GM10266 (cell line): ENCODE results near the gene MYCL.
"Not testable (repeated sequence)": the region's sequence is repeated elsewhere in the genome, so short reads cannot be mapped to it uniquely, and the experiment has no call there.

ENCODE experiments used
- DNase-seq: peaks from one replicate; pipeline ENCODE4 v3.0.0; 2012; ENCODE audit errors: extremely low spot score
- TF ChIP-seq, protein P1 (sequence below): IDR thresholded peaks from 2 replicates; pipeline ENCODE4 v1.5.1; 2012; ENCODE audit warnings: mild to moderate bottlenecking, low read depth; ENCODE audit not compliant: control insufficient read depth, insufficient read depth; ENCODE audit errors: missing control alignments

MYCL gene

DNA sequence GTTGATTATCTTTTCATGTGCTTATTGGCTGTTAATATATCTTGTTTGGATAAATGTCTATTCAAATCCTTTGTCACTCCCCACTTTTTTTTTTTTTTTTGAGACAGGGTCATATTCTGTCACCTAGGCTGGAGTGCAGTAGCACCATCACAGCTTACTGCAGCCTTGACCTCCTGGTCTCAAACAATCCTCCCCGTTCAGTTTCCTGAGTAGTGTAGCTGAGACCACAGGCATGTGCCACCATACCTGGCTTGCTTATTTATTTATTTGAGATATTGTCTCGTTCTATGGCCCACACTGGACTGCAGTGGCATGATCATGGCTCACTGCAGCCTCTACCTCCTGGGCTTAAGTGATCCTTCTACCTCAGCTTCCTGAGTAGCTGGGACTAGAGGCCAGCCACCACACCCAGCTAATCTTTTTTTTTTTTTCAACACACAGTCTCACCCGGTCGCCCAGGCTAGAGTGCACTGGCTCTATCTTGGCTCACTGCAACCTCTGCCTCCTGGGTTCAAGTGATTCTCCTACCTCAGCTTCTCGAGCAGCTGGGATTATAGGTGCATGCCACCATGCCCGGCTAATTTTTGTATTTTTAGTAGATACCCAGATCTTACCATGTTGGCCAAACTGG lies 13.9 kb upstream of the MYCL start:
- no peak for DNase-seq
- TF ChIP-seq, protein P1, sequence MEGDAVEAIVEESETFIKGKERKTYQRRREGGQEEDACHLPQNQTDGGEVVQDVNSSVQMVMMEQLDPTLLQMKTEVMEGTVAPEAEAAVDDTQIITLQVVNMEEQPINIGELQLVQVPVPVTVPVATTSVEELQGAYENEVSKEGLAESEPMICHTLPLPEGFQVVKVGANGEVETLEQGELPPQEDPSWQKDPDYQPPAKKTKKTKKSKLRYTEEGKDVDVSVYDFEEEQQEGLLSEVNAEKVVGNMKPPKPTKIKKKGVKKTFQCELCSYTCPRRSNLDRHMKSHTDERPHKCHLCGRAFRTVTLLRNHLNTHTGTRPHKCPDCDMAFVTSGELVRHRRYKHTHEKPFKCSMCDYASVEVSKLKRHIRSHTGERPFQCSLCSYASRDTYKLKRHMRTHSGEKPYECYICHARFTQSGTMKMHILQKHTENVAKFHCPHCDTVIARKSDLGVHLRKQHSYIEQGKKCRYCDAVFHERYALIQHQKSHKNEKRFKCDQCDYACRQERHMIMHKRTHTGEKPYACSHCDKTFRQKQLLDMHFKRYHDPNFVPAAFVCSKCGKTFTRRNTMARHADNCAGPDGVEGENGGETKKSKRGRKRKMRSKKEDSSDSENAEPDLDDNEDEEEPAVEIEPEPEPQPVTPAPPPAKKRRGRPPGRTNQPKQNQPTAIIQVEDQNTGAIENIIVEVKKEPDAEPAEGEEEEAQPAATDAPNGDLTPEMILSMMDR, result no peak

DNA sequence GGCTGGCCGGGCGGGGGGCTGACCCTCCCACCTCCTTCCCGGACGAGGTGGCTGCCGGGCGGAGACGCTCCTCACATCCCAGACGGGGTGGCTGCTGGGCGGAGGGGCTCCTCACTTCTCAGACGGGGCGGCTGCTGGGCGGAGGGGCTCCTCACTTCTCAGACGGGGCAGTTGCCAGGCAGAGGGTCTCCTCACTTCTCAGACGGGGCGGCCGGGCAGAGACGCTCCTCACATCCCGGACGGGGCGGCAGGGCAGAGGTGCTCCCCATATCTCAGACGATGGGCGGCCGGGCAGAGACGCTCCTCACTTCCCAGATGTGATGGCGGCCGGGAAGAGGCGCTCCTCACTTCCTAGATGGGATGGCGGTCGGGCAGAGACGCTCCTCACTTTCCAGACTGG lies 11.4 kb upstream of the MYCL start:
- not testable (repeated sequence) for DNase-seq

DNA sequence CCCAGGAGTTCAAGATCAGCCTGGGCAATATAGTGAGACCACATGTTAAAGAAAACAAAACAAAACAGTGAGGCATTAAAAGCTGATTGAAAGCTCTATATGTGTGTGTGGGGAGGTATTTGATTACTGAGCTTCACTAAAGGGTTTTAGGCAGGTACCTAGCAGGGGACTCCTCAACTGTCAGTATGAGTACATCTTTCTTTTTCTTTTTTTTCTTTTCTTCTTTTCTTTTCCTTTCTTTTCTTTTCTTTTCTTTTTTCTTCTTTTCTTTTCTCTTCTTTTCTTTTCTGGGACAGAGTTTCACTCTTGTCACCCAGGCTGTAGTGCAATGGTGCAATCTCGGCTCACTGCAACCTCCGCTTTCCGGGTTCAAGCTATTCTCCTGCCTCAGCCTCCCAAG lies 8.5 kb upstream of the MYCL start:
- TF ChIP-seq, protein P1, result no peak
- DNase-seq, result no peak

DNA sequence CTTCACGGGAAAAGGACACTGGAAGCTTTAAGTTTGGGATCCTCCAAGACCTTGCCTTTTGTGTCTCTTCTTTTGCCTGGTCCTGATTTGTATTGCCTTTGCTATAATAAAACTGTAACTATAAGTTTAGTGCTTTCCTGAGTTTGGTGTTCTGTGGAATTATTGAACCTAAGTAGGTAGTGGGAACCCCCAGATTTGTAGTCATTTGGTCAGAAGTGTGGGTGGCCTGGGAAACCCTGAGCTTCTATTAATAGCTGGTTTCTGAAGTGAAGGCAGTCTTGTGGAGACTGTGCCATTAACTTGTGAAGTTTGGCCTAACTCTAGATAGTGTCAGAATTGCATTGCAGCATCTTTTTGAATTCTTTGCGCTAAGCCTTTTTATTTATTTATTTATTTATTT lies 6.8 kb upstream of the MYCL start:
- no peak for DNase-seq
- TF ChIP-seq, protein P1, result no peak

DNA sequence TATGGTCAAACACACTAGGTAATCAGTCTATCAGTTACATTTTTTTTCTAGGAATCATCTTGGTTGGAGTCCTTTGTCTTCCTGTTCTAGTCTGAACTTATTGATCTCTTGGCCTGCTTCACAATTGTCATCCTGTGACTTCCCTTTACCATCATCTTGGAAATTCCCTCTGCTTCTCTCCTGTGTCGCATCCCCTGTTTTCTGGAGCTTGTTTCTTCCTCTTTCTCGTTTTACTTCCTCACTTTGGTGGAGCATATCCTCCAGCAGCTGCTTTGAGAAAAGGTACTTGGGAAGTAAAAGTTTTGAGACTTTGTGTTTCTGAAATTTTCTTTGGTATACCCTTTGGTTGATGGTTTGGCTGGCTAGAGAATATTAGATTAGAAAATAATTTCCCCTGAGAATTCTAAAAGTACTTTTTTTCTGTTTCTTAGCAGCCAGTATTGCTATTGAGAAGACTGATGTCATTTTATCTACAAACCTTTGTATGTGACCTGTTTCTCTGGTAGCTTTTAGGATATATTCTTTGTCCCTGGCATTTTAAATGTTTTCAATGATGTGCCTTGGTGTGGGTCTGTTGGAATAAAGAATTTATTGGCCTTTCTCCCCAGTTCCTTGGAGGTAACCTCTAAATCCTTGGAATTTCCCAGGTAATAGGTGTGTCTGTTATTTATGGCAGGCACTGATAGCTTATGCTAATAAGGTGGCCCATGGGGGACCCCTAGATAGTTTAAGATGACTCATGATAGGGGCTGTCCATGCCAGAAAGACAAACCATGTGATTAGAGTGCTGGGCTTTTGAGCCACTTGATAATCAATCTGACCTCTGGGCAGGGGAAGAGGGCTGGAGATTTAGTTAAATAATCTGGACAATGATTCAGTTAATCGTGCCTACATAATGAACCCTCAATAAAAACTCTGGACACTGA lies 6.1 kb upstream of the MYCL start:
- no peak for DNase-seq
- TF ChIP-seq, protein P1, result no peak

DNA sequence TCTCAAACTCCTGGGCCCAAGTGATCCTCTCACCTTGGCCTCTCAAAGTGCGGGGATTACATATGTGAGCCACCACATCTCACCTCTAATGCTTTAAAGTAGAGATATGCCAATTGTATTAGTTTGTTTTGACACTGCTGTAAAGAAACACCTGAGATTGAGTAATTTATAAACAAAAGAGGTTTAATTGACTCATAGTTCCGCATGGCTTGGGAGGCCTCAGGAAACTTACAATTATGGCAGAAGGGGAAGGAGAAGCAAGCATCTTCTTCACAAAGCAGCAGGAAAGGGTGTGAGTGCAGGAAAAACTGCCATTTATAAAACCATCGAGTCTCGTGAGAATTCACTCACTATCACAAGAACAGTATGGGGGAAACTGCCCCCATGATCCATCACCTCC lies 3.5 kb upstream of the MYCL start:
- no peak for DNase-seq
- TF ChIP-seq, protein P1, result no peak

DNA sequence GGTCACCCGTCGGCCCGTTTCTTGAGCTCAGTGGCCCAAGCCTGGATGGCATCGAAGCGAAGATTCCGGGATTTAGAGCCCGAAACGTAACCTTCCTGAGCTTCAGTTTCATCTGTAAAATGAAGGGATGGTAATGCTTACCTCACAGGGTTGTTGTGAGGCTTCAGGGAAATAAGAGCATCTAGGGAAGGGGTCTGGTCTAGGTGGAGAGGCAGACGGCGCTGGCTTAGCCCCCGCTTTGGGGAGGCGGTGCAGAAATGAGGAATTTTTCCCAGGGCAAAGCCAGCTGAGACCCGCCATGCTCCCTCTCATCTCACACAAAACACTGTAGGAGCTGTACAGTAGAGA lies 717 bp upstream of the MYCL start:
- TF ChIP-seq, protein P1, result no peak
- DNase-seq, result no peak
